HG03469 (cell line): ENCODE measurements around the gene SCLY.

Source experiments
- ATAC-seq: cut with Tn5 transposase; IDR thresholded peaks from one replicate; pipeline ENCODE4 v1.9.1; 2021; ENCODE audit warnings: mild to moderate bottlenecking, moderate library complexity, moderate number of reproducible peaks; ENCODE audit not compliant: unreplicated experiment

The SCLY gene

DNA sequence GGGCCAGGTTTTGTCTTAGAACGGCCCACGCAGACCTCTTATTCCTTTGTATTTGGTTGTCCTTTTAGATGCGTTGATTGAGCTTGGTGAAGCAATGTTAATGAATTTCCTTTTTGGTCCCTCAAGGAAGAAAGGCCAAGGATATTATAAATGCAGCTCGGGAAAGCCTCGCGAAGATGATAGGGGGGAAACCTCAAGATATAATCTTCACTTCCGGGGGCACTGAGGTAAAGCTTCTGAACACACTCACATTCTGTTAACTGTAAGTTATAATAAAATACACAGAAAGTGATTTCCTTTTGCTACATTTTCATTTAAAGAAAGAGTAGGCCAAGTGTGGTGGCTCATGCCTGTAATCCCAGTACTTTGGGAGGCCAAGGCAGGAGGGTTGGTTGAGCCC lies 7.1 kb downstream of the SCLY start:
- ATAC-seq, result no peak

DNA sequence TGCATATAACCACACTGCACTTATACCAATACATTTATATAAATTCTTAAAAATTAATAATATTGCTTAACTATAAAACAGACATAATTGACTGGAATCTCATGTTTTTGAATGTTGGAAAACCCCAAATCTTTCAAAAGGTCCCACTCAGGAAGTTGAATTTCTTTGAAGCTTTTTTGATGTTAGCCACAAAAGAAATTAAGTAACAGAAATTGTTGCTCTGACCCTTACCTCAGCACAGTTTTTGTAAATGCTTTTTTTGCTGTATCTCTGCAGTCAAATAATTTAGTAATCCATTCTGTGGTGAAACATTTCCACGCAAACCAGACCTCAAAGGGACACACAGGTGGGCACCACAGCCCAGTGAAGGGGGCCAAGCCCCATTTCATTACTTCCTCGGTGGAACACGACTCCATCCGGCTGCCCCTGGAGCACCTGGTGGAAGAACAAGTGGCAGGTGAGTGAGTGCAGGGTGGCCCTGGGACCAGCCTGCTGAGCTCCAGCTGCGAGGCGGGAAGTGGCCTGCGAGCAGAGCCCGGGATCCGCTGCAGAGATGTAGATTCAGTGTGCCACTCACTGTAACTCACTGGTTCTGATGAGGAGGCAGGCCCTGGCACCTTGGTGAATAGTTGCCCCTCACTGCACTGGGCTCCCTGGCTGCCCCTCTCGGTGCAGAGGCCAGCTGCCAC lies 8.4 kb downstream of the SCLY start:
- ATAC-seq, result no peak

DNA sequence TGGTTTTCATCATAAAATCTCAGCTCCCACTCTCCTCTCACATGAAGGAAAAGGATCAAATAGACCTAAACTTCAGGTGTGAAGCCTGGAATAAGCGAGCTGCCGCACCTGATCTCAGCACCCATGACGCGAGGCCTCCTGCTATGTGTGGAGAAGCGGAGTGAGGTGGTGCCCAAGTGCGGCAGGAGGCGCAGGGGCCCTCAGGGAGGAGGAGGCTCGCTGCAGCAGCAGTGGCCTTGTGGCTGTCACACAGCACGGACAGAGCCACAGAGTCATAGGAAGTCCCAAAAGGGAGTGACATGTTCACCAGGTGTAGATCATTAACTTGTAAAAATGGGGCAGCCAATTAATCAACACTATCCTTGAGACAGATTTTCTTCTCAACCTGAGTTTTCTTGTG lies 9.1 kb downstream of the SCLY start:
- no peak for ATAC-seq

DNA sequence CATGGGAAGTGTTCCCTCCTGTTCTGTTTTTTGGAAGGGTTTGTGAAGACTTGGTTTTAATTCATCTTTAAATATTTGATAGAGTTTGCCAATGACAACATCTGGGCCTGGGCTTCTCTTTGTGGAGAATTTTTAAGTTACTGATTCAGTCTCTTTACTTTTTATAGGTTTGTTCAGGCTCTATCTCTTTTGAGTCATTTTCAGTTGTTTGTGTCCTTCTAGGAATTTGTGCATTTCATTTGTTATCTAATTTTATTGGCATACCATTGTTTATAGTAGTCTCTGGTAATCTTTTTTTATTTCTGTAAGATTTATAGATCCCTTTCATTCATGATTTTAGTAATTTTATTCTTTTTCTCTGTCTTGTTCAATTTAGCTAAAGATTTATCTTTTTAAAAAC lies 14.6 kb downstream of the SCLY start:
- ATAC-seq, result no peak

DNA sequence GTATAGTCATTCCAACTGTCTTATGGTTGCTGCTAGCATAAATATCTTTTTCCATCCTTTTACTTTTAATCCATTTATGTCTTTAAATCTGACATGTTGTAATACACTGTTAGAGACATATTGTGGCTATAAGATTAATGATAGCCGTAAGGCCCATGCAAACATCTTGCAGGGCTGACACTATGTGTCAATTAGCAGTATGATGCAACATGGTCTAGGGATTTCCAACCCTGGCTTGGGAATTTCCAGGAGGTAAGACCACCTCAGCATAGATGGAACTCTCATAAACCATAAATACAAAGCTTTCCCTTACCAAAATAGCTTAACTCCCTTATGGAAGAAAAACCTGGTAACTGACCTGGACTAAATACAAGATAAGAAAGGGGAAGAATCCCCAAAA lies 16.5 kb downstream of the SCLY start:
- ATAC-seq, result no peak

DNA sequence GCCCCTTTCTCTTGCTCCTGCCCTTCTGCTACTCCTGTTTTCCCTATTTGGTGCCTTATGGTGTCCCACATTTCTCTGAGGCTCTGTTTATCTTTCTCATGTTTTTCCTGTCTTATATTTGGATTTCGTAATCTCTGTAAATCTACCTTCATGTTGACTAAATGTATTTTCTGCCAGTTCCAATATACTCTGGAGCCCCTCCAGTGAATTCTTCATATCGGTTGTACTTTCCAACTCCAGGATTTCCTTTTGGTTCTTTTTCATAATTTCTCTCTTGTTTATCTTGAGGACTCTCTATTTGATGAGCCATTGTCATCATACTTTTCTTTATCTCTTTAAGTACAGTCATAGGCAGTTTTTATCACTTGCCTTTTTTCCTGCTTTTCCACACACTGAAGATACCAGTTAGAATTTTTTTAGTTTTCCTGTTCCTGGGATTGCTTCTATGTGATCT lies 19.1 kb downstream of the SCLY start:
- ATAC-seq, result no peak

DNA sequence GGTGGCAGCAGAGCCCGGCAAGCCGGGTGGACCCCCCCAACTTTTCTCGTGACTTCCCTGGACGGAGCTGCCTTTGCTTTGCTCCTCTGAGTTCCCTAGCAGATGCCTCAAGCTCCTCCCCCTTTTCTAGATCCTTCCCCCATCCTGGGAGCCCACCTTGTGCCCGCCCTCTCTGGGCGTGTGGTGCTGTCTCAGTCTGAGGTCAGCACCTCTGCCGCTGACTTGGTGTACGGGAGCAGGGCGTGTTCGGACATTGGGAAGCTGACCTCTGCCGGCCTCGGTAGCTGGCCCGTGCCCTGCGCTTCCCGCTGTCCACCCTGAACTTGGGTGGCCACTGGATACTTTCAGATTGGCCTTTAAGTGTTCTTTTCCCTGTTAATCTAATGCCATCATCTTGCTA lies 19.7 kb downstream of the SCLY start:
- no peak for ATAC-seq

DNA sequence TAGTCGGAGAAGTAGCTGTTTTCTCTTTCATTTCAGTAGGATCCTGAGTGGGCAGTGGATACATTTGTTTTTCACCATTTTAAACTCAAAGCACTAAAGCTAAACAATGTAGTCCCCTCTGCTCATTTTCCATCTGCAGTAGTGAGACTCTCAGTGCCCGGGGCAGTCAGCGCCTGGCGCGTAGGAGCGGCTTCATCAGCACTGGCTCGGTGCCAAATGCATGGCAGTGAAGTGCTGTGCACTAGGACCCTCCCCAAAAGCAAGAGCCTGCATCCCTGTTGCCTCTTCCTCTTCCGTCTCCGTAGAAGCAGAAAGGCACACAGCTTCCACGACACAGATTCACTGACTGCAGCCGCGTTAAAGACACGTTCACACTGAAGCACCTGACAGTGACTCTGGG lies 20.3 kb downstream of the SCLY start:
- no peak for ATAC-seq

DNA sequence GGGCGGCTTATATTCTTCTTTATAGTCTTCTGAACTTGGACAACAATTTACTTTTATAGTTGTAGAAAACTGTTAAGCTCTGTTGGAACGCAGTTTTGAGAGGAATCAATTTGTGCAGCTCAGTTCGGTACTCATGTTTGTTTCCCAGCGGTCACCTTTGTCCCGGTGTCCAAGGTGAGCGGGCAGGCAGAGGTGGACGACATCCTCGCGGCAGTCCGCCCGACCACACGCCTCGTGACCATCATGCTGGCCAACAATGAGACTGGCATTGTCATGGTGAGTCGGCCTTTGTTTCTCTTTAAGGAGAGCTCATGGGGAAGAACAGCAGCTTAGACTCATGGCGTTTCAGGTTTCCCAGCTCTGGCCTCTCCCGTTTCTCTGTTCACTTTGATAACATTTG lies 20.8 kb downstream of the SCLY start:
- no peak for ATAC-seq

DNA sequence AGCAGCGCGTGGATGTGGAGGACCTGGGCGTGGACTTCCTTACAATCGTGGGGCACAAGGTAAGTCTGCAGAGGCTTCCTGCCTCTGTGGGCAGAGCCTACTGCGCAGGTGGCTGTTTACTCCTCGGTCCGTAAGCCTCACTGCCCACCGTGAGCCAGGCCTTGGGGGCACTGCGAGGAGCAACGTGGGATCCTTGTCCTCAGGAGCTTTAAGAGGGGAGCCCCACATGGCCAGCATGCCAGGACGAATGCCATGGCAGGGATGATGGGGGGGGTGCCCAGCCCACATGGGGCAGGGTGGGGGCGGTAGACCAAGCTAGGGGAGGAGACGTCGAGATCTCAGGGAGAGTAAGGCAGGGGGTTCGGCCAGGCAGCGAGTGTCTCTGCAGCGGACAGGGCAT lies 21.4 kb downstream of the SCLY start:
- no peak for ATAC-seq

DNA sequence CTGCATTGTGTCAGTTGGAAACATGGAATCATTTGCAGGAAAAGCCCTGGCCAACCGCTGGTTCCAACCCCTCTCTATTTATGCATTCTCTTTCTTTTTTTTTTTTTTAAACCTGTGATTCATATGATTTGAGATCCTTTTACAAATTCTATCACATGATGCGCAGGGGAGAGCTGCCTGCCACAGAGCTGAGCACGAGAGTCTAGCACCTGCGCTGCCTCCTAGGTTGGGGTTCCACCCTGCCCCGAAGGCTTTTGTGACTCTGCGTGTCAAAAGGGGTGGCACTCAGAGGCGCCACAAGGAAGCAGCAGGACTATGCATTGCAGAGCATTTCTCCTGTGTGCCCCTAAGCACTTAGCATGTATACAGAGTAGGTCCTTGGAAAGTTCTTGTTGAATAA lies 22.0 kb downstream of the SCLY start:
- no peak for ATAC-seq

DNA sequence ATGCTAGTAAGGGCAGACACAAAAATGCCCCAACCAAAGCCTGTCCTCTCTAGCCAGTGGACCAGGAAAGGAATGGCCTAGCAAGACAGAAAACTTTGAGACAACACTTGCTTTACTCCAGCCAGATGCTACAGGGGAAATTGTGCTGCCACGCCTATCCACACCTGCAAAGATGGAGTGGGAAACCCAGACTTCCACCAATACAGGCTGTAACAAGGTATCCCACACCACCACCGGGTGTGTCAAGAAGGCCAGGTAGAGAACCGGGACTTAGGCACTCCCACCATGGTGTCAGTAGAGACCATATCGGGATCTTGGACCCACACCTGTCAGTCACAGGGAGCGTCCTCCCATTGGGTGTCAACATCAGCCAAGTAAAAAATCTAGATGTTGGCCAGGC lies 23.1 kb downstream of the SCLY start:
- ATAC-seq, result no peak

DNA sequence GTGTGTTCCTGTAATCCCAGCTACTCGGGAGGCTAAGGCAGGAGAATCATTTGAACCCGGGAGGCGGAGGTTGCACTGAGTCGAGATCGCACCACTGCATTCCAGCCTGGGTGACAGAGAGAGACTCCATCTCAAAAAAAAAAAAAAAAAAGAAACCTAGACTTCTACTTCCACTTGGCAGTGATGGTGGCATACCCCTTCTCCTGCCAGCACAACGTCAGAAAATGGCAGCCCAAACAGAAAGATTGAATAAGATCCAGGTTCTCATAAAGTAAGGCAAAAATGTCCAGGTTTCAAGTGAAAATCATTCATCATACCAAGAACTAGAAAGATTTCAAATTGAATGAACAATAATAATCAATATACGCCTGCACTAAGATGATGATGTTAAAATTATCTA lies 24.0 kb downstream of the SCLY start:
- no peak for ATAC-seq

DNA sequence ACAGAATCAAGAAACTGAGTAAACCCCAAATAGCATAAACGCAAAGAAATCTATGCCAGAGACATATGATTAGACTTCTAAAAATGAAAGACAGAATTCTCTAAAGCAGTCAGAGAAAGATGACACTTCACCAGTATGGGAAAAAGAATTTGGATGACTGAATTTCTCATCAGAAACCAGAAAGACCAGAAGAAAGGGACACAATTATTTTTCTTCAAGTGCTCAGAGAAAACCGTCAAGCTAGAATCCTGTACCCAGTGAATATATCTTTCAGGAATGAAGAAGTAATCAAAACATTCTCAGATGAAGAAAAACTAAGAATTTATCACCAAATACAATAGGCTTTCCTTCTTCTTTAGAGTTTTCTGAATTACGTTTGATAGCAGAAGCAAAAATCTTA lies 25.1 kb downstream of the SCLY start:
- no peak for ATAC-seq

DNA sequence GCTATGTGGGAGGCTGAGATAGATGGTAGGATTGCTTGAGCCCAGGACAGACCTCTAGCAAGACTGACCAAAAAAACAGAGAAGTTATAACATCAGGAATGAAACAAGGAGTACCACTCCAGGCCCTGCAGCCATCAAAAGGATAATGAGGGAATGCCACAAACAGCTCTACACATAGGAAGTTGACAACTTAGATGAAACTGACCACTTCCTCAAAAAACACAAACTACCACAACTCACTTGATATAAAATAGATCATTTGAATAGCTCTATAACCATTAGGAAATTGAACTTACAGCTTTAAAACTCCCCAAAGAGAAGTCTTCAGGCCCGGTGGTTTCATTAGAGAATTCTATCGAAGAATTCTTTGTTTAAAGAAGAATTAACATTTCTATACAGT lies 26.4 kb downstream of the SCLY start:
- ATAC-seq, result no peak

DNA sequence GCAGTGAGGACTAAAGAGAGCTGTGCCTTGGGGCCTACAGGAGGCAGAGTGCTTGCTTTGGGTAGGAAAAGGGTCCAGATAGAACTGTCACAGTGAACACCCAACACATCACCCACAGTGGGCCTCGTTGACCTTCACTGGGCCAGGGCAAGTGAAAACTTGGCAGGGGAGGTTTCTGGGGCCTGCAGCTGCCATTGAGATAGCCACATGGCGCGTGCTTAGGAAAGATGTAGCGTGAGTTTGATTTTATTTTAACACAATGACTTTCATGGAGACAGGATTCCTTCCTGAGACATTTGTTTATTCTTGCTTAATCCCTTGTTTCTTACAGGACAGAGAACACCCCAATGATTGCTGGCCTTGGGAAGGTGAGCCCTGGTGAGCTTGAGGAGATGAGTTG lies 30.1 kb downstream of the SCLY start:
- no peak for ATAC-seq

DNA sequence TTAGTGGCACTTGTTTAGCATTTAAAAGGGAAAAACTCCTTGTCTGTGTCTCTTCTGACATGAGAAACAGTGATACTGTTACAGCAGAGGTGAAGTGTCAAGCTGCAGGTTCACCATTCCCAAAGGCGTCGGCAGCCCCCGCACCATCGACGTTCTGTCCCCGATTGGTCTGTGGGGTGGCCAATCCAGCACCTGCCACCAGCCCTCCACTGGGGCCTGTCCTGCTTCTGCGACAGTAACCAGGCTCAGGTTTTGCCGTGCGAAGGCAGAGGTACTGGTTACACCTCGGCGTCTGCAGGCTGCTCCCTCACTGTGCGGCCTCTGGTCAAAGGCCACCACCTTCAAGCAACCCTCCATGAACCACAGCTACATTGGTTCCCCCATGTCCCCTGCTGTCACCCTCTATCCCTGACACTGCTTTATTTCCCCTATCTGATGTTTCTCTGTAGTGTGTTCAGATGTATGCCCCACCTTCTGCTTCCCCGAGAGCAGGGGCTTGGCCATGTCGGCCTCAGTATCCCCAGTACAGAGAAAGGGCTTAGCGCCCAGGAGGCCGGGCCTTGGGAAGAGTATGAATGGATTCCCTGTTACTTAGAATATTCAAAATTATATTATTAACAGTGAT lies 30.7 kb downstream of the SCLY start:
- ATAC-seq, result no peak

DNA sequence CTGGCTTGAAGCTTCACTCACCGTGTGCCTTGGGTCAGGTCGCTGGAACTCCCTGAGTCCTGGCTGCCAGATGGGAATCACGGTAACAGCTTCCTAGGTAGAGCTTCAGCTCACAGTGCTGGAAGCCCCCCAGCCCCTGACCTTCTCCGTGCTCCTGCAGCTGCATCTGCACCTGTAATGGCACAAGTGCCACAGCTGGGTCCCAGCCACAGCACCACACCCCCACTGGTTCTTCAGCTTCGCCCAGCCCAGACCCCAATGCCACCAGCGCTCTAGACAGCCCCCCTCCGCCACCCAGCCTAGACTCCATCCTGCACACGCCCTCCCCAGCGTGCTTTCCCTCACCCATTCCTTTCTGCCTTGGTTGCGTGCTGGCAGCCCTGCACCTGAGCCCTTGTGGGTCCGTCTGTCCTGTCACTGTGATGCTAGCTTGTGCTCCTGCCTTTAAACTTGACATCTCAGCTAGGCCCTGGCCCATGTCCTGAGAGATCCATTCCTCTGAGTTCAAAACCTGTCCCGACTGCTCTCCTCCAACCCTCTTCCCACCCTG lies 31.8 kb downstream of the SCLY start:
- ATAC-seq, result no peak

DNA sequence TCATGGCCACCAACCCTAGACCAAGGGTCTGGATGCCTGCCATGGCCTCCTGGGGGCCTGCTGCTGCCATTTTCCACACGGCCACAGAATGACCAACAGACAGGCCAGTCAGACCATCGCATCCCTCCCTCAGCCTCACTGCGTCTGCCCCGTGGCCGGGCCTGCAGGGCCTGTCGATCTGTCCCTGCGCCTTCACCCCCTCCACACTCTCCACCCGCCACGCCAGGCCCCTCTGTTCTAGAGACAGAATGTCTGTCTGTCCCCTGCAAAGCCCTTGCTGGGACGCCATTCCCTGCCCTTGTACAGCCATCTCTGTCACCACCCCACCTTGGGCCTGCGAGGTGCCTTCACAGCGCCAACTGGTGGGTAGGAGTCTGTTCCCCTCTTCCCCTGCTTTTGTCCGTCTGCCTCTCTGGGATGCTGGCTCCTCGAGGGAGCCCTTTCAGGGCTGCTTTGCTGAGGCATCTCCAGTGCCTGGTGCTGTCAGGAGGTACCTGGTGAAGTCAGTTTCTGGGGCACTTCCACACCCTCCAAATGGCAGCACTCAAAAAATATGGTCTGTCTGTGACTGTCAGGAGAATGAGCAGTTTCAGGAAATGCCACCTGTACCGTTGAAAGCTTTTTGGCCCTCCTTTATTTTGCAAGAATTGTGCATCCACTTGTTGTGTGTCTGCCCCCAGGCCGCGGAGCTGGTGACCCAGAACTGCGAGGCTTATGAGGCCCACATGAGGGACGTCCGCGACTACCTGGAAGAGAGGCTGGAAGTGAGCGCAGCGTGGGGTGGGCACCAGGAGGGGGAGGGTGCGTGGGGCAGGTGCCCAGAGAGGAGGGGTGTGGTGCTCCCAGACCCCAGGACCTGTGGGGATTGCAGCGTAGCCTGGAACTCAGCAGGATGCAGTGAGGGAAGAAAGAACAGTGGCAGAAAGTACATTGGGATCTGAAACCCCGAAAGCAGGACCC lies 32.7 kb downstream of the SCLY start:
- ATAC-seq, result no peak

DNA sequence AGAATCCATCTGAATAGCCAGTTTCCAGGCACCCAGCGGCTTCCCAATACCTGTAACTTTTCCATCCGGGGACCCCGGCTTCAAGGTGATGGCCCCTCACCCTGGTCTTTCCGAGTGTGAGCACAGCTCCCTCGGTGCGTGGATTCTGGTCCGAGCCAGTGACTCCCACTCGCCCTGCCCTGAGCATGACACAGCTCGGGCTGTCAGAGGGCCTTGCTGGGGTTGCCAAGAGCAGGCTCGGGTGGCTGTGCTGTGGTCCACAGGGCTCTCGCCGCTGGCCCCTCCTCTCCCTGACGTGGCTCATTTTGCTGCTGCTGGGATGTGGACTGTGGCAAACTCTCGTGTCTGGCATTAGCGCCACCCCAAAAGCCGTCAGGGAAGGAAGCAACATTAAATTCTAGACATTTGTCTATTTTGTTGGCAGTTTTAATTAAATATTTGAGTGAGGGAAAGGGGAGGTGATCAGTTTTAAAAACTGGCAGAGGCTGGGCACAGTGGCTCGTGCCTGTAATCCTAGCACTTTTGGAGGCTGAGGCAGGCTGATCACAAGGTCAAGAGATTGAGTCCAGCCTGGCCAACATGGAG lies 33.7 kb downstream of the SCLY start:
- no peak for ATAC-seq

DNA sequence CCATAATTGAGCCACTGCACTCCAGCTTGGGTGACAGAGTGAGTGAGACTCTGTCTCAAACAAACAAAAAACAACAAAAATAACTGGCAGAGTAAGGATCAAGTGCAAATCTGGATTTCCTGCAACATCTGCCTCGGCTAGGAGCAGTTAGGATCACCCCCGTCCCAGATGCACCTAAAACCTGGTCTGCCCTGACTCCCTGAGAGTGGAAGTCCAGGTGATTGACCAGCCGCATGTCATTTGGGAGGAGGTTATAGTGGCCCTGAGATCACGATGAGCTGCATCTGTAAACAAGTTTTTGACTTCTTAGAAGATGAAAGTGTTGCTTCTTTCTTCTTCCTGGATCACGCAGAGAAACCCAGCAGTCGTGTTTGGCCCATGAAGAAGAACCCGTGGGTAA lies 34.3 kb downstream of the SCLY start:
- ATAC-seq, result no peak
